Stimulated activated CD8-positive, alpha-beta memory T cell treated with anti-CD3 and anti-CD28 coated beads, Interleukin-7, amount 100 ng/mL, for 48 hours (primary cell): ENCODE measurements around the gene CNOT6.
A peak's percentile ranks its signal among the peaks of the same experiment; 100 is the strongest.

Source experiments
- DNase-seq, 2 donors: peaks; one replicate each; pipeline ENCODE4 v3.0.0-alpha.2; 2020; ENCODE audit warnings: low read depth in 1 of 2; ENCODE audit errors: extremely low read depth in 1 of 2

CNOT6 gene

DNA sequence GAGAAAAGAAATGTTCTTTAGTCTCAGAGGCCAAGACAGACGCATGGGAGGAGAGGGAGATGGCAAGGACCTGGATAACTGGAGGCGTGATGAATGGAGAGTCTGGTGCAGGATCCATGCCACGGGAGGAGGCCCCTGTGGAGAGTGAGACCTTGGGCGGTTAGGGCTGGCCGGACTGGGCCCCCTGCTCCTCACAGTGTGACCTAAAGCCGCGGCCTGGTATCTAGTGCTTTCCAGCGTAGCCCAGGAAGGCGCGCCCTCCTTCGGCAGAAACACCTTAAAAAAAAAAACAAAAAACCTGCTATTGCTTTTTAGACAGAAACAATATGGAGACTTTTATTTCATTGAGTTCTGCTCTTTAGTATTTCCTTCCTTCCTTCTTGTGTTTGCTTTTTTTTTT is 64.1 kb downstream of the CNOT6 start:
- no peak for DNase-seq

DNA sequence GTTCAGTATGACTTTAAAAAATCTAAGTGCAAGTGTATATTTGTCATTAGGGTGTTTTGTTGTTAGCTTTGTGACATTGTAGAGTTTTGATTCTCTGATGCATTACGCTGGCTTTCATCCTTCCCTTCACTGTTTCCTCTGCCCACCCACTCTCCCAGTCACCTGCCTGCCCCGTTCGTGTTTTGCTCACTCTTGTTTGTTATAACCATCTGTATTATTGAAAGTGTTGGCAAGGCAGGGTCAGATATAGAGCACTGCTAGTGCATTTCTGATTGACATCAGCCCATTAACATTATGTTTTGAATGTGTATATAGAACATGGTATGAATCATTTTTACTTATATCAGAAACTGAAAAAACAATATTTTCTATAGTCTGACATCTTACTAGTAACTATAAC is 69.8 kb downstream of the CNOT6 start:
- DNase-seq: peak in 1 of 2 donors; percentile 11

DNA sequence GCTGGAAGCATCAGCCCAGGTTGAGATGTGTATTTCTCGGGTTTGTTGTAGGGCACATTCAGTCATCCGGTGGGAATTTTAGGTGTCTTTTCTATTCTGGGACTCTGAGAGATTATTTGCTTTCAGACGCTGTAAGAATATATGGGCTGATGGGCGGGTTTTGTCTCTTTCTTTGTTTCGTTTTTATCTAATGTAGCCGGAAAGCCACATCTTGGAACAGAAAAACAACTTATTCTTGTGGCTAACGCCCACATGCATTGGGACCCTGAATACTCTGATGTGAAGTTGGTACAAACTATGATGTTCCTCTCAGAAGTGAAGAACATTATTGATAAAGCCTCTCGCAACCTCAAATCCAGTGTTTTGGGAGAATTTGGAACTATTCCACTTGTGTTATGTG is 74.7 kb downstream of the CNOT6 start:
- DNase-seq: no peak

DNA sequence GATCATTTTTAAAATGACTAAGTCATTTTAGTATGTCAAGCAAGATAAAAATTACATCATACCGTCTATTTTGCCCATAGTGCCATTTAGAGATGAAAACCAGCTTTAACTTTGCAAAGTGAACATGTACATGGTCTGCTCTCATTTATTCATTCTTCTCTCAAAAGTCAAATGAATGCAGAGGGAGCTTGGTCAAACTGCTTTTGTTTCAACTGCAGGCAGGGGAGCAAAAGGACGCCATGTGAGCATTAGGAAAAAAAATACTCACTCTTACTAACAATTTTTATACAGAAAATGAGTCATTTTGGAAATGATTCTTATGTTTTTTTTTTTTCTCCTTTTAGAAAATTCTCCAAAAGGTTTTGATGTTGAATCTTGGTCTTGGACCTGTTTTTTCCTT is 81.4 kb downstream of the CNOT6 start:
- DNase-seq: no peak

DNA sequence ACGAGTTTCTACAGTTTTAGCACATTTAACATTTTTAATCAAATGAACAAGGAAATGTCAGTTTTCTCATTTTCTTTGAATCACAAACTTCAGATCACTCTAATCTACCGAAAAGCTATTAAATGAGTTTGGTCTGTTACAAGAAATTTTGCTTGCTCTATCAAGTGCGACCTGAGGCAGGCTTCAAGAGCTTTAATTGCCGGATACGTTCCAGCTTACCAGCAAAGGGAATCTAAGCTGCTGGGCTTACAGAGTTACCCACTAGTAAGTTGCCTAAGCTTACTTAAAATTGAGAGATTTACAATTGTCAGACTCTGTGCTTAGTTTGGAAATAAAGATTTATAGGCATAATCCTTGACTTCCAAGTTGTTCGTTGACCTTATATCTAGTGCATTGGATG is 86.5 kb downstream of the CNOT6 start:
- DNase-seq: no peak

DNA sequence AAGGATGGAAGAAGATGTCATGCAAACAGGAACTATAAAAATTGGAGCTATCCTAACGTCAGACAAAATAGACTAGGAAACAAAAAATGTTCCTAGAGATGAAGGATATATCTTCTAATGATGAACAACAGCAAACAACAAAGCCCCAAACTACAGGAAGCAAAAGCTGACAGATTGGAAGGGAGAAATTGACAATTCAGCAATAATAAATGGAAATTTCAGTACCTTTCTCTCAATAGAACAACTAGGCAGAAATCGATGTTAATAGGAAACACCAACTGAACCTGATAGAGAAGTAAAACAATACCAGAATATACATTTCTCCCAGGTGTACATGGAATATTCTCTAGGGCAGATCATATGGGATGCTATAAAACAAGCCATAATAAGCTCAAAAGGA is 89.6 kb downstream of the CNOT6 start:
- DNase-seq: no peak

DNA sequence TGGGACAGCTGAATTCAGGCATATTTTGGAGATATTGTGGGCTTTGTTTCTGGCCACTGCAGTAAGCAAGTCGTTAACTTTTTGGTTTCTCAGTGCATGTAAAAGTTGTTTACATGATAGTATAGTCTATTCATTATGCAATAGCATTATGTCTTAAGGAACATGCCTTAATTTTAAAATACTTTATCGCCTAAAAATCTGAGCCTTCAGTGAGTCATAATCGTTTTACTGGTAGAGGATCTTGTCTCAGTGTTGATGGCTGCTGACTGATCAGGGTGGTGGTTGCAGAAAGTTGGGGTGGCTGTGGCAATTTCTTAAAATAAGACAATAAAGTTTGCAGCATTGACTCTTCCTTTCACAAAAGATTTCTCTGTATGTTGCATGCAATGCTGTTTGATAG is 92.0 kb downstream of the CNOT6 start:
- DNase-seq: no peak

DNA sequence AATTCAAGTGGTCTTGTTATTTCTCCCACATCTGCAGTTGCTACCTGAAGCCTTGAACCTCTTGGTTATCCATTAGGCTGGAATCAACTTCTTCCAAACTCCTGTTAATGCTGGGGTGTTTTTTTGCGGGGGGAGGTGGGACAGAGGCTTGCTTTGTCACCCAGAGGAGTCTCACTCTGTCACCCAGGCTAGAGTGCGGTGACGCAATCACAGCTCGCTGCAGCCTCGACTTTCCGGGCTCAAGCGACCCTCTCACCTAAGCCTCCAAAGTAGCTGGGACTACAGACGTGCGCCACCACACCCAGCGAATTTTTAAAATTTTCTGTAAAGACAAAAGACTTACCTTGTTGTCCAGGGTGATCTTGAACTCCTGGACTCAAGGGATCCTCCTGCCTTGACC is 92.7 kb downstream of the CNOT6 start:
- no peak for DNase-seq

DNA sequence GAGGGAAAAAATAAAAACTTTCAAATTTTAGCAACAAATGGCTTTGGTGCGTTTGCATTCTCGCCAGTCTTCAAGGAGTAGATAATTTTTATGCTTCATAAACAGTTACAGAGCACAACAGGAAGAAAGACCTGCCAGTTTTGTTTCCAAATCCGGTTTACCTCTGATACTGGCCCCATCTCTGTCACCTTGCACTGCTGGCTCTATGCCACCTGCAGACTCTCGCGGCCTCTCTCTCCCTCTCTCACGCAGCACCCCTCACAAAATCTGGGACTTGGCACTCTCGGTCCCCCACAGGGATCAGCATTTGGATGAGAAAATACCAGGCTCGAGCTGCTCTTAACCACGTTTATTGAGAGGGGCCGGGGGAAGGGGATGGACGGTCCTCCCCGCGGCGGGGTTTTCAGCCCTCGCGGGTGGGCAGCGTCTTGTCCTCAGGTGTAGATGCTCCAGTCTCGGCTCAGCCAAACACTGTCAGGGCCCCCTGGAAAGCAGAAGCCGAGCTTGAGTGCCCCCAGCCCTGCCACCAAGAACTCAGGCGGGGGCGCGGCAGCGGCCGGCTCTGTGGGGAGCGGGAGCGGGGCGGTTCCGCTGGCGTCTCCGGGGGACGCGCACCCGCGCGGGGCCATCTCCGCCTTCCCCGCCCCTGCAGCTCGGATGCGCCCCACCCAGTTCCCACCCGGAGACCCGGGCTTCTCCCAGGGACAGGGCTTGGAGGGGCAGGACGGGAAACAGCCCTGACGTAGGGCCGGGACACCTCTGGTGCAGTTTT is 95.8 kb downstream of the CNOT6 start:
- DNase-seq: no peak

DNA sequence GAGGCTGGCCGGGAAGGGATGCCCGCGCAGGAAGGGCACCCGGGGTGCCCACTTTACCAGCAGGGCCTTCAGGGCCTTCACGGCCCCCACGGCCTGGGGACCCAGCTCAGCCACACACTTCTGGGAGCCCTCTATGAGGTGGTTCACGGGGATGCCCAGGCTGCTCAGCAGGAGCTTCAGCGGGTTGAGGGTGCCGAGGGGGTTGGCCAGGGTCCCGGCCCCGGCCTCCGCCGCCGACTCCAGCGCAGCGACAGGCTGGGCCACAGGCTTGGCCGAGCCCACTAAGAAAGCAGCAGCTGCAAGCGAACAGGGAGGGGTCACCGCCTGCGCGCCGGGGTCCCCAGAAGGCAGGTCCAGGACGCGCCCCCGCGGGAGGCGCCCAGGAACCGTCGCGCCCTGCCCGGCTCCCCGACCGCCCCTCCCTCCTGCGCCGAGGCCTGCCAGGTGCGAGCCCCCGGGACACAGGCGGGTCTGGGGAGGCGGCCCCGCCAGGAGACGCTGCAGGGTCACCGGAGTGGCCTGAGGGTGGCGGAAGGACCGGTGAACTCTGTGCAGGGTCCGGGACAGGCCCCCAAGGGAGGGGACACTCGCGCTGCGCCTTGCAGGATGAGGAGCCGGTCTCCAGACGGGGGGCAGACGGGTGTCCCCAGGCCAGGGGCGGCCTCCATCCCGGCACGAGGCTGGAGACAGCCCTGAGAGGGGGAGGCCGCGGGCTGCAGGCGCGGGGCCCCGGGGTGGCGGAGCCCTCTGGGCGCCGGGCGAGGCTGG is 96.5 kb downstream of the CNOT6 start:
- no peak for DNase-seq

DNA sequence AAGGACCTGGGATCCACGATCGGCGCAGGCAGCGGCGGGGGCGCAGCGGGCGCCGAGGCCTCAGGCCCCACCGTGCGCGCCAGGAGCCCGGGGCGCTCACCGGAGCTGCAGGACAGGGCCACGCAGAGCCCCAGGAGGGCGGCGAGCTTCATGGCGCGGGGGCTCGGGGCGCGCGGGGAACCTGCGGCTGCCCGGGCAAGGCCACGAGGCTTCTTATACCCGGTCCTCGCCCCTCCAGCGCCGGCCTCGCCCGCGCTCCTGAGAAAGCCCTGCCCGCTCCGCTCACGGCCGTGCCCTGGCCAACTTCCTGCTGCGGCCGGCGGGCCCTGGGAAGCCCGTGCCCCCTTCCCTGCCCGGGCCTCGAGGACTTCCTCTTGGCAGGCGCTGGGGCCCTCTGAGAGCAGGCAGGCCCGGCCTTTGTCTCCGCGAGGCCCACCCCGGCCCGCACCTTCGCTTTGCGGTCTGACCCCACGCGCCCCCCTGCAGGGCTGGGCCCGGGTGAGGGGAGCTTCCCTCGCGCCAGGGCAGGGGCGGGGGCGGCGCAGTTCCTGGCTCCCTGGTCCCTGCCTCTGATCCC is 97.2 kb downstream of the CNOT6 start, which contains the start of gene SCGB3A1:
SCGB3A1 (minus strand) TSS at position 189 of the 577 bp plus-strand sequence; CDS start at position 152, 37 bp downstream.
- no peak for DNase-seq

DNA sequence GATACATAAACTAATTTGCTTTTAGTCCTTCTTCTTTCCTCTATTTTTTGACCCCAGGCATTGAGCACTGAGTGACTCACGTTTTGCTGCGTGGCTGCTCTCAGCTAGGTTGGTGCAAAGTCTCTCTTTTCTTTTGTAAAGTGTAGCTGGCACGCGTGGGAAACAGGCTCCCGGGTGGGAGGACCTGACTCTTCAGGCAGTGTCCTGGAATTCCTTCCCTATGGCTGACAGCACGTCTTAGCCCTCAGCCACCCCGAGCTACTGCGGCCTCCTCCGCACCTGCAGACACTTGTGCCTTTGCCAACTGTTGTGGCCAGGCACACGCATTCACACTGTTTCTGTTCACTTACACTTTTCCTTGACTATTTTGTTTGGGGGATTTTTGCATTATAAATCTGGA is 98.0 kb downstream of the CNOT6 start:
- DNase-seq: no peak

DNA sequence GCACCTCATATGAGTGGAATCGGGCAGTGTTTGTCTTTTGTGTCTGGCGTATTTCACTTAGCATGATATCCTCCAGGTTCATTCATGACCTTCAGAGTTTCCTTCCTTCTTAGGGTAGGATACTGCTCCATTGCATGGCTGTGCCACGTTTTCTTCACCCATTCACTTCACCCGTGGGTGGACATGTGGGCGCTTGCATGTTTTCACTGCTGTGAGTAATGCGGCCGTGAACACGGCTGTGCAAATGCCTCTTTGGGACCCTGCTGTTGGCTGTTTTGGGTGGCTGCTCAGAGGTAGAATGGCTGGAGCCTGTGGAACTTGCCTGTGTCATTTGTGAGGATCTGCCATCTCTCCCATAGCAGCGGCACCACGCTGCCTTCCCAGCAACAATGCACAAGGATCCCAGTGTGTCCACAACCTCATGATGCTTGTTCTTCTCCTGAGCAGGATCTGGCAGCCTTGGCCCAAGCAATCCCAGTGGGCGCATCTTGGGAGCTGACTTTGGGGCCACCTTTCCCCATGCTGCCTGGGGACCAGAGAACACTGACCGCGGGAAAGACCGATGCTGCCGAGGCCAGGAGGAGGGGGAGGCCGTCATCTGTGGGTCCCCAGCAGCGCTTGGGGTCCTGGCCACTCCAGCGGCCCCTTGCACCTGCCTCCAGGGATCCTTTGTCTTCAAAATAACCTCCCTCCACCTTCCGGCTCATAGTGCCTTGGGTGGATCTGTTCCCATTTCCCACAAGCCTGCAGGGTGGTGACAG is 99.4 kb downstream of the CNOT6 start:
- no peak for DNase-seq

DNA sequence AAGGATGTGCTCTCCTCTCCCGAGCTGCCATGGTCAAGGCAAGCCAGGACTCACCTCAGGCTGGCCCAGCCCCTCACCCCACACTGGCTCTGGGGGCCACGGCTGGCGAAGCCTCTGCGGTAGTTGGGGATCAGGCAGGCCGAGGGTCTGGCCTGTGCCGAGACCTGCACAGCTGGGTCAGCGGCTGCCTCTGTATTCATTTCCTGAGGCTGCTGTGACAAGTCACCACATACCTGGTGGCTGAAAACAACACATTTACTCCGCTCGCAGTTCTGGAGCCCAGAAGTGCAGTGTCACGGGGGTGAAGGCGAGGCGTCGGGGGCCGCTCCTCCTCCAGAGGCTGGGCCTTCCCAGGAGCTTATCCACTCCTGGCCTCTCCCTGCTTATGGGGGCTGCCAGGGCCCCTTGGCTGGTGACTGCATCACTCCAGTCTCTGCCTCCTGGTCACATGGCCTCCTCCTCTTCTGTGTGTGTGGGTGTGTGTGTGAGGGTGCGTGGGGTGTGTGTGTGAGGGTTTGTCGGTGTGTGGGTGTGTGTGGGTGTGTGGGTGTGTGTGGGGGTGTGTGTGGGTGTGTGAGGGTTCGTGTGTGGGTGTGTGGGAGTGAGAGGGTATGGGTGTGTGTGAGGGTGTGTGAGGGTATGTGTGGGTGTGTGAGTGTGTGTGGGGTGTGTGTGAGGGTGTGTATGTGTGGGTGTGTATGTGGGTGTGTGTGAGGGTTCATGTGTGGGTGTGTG is 100.3 kb downstream of the CNOT6 start:
- no peak for DNase-seq

DNA sequence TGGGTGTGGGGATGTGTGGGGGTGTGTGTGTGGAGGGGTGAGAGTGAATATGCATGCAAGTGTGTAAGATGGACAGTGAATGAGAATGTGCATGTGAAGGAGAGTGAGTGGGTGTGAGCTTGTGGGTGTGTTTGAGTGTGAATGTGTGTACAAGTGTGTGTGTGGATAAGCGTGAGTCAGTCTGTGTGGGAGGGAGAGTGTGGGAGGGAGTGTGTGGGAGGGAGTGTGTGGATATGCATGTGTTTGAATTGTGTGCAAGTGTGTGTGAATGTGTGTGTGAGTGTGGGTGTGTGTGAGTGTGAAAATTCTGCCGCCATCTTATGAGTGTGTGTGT is 100.8 kb downstream of the CNOT6 start:
- no peak for DNase-seq

DNA sequence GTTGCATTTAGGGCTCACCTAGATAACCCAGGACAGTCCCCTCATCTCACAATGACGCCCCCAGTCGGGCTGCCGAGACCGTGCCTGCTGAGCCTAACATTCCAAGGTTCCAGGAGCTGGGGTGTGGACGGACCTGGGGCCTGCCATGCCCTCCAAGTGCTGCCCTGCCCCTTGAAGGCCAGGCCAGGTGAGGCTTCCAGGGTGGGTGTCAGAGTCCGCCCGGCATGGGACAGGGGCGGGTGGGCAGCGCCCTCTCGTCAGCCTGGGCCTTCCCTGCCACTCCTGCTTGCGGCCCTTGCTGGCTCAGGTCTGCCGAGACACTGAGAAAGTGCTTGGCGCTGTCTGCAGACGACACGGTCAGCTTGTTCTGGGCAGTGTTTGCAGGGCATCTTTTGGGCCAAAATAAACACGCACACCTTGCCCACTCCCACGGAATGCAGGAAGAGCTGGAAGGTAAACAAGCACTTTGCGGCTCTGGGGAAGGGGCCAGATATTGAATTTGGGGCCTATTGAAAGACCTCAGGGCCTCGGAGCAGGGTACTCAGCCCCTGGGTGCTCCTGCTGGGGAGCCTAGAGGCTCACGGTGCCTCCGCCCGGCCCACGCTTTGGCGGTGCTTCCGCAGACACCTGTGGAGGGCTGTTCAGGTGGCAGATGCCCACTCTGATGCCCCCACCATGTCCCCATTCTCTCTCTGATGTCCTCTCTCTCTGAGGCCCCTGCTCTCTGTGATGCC is 101.4 kb downstream of the CNOT6 start:
- DNase-seq: no peak

DNA sequence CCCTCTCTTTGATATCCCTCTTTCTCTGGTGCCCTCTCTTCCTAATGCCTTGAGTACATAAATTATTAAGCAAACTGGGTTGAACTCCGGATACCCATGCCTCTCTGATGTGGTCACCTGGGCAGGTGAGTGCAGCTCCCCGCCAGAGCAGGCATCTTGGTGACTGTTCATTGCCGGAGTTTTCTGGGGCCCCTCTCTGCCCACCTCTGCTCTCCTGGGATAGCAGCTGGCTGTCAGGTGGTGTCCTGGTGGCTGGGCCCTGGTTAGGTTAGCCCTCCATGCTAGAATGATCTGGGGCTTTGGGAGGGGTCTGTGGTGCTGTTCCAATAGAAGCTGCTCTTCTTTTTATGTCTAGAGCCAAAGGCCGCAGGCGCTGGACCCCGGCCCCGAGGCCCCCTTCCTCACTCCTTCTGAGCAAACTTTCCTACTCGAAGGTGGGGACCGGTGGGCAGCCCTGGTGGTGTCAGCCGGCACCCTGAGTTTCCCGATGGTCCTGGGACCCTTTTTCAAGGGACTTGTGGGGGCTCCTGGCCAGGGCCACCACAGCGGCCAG is 102.0 kb downstream of the CNOT6 start:
- DNase-seq: no peak

DNA sequence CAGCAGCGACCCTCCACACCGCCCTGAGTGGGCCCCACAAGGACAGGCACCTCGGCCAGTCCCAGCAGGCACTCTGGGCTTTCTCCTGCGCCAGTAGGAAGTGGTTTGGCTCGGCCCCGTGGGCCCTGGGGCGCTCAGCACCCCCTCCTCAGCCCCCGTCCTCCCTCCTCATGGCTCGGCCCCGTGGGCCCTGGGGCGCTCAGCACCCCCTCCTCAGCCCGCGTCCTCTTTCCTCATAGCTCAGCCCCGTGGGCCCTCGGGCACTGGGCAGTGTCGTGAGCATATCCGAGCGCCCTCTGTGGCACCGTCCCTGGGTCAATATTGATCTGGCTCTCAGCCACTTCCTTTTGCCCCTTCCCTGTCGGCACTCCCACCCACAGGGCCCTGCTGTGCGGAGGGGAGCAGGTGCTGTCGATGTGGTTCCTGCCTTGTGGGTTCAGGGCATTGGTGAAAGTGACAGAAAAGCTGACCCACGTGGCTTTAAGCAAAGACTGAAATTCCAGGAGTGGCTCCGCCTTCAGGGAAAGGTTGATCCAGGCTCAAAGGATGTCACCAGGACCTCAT is 102.6 kb downstream of the CNOT6 start:
- DNase-seq: no peak

DNA sequence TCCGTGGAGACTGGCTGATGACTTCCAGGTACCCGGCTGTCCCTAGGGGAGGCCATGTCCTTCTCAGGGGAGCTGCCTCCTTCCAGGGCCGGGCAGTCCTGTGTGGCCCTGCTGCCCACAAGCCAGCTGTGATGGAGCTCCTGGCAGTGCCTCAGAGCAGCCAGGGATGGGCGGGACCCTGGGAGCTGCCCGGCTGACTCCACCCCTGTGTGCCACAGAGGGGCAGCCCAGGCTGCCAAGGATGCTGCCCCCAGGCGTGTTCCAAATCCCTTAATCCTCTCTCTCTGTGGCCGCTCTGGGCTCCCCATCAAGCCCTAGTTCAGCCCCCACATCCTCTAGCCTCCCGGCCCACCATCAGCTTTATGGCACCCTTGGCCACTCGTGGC is 104.1 kb downstream of the CNOT6 start:
- no peak for DNase-seq
